GM19397 (cell line): ENCODE measurements around the gene GPR146.
"Not testable (repeated sequence)": the region's sequence is repeated elsewhere in the genome, so short reads cannot be mapped to it uniquely, and the experiment has no call there.

Experiments
- ATAC-seq: cut with Tn5 transposase; IDR thresholded peaks from one replicate; pipeline ENCODE4 v1.9.1; 2021; ENCODE audit warnings: mild to moderate bottlenecking, moderate library complexity; ENCODE audit not compliant: unreplicated experiment

Gene GPR146

DNA sequence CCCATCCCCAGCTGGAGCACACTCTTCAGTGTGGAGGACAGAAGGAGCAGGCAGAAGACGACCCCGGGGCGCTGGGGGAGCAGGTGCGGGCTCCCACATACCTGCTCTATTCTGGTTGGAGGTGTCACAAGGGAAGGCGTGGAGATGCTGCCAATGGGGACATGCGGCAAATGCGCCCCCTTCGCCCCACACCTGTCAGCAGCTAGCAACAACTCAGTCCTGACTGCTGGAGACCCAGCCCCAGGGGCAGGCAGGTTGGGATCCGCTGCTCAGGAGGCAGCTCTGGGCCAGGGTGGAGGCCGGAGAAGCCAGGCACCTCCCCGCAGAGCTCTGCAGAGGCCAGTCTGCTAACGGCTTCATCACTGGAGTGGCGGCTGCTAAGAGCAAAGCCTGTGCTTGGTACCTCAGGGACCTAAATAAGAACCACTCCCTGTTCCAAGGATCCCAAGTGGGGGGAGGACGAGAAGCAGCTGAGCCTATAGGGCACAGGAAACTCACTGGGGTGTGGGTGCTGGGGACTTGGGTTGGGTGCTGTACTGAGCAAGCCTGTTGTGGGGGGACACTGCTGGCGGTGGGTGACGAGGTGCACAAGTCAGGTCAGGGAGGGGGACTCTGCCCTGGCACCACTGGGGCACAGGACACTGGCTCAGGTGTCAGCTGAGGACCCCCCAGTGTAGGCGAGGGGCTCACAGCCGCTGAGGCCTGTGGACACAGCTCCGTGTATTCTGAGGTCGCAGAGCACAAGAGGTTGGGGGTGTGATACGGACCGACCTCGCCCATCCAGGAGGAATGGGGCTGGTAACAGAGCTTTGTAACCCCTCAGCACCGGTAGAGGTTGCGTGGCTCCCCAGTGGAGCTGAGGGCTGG is 19.2 kb upstream of the GPR146 start:
- no peak for ATAC-seq

DNA sequence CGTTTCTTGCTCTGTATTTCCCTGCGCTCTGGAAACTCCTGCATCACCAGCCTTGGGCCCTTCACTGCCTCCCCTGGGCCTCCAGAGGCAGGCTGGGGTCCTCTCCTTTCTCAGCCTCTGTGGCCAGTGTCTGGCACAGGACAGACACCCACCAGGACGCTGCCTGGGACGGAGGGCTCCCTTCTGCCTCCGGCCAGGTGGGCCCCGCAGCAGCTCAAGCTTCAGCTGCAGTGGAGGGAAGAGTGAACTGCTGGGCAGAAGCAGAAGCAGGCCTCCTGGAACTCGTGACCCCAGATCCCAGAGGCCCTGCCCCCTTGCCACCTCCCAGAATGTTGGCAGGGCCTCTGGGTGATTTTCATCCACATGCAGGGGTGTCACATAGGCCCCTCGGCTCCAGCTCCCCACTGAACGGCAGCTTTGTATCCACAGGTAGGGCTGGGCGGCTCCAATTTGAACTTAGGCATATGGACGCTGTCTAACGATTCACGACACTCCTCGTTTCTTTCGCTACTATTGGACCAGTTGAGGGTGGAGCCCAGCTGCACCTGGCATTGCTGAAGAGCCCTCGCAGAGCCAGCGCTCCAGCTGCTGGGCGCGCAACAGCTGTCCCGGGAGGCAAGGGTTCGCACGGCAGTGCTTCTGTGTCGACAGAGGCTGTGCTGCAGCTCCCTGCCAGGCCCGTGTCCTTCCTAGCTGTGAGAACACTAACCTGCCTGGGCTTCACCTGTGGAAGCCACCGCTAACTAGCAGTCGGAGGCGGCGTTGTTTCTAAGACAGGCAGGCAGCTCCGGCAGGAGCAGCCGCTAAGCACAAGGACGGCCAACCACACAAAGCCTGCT is 18.4 kb upstream of the GPR146 start:
- no peak for ATAC-seq

GRCh38 chr7:1026721-1027161 is 17.6 kb upstream of the GPR146 start:
- no peak for ATAC-seq

DNA sequence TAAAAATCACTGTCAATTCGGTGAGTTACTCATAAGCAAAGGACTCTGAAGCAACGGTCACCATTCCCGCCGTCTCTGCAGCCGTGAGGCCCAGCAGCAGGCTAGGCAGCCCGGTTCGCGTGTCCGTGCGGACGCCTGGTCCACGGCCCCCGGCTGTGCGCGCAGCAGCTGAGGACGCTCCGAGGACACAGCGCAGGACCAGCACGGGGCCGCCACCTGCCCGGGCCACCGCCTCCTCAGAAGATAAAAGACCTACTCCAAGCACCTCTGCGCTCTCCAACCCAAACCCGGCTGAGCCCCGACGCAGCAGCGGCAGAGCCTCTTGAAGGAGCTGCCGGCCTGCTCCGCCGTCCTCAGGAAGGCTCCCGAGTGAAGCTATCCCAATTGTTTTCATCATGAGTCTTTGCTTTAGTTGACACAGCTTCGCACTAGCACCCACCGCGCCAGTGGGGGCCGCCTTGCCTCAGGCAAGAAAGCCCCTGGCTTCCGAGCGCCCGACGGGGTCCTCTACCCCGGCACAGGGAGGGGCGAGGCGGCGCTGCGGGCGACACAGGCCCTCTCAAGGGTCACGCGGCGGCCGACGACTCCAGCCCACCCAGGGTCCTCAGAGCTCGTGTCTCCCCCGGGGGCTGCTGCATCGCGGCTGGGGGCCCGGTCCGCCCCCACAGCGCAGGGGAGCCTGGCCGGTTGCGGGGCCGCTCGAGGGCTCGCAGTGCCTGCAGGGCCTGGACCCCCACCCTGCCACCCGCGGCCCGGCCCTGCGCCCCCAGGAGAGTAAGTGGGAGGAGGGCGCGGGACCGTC is 16.9 kb upstream of the GPR146 start:
- ATAC-seq = no peak

- ATAC-seq = peak; percentile 54
These were observed 16.1 kb upstream of the GPR146 start for GRCh38 chr7:1028044-1028770.

DNA sequence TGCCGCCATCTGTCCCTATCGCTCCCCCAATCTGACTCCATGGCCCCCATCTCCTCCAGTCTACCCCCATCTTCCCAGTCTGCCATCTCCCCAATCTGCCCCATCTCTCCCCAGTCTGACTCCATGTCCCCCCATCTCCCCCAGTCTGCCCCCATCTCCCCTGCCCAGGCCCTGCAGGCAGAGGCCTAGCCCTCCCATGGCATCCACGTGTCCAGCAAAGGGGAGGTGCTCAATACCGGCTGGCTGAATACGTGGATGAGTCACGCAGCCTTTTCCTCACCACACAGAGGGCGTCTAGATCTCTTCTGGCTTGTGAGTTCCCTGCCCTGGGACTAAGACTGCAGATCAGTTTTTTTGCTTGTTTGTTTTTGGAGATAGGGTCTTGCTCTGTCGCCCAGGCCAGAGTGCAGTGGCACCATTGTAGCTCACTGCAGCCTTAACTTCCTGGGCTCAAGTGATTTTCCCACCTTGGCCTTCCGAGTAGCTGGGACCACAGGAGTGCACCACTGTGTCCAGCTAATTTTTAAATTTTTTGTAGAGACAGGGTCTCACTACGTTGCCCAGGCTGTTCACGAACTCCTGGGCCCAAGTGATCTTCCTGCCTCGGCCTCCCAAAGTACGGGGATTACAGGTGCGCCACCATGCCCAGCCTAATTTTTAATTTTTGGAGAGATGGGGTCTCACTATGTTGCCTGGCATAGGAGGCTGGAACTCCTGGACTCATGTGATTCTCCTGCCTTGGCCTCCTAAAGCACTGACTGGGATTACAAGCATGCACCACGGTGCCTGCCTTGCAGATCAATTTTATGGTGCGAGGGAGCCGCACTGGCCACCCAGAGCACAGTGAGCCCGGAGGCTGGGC is 15.3 kb upstream of the GPR146 start:
- no peak for ATAC-seq

- no peak for ATAC-seq
These were observed 14.5 kb upstream of the GPR146 start for GRCh38 chr7:1029637-1030443.

GRCh38 chr7:1030444-1031070 is 13.8 kb upstream of the GPR146 start:
- ATAC-seq = no peak

GRCh38 chr7:1031716-1032455 is 12.5 kb upstream of the GPR146 start:
- ATAC-seq = no peak

- ATAC-seq = no peak
These were observed 11.7 kb upstream of the GPR146 start for GRCh38 chr7:1032536-1033181.

- no peak for ATAC-seq
These were observed 10.7 kb upstream of the GPR146 start for GRCh38 chr7:1033546-1034145.

GRCh38 chr7:1034769-1035168 is 9.6 kb upstream of the GPR146 start:
- not testable (repeated sequence) for ATAC-seq

DNA sequence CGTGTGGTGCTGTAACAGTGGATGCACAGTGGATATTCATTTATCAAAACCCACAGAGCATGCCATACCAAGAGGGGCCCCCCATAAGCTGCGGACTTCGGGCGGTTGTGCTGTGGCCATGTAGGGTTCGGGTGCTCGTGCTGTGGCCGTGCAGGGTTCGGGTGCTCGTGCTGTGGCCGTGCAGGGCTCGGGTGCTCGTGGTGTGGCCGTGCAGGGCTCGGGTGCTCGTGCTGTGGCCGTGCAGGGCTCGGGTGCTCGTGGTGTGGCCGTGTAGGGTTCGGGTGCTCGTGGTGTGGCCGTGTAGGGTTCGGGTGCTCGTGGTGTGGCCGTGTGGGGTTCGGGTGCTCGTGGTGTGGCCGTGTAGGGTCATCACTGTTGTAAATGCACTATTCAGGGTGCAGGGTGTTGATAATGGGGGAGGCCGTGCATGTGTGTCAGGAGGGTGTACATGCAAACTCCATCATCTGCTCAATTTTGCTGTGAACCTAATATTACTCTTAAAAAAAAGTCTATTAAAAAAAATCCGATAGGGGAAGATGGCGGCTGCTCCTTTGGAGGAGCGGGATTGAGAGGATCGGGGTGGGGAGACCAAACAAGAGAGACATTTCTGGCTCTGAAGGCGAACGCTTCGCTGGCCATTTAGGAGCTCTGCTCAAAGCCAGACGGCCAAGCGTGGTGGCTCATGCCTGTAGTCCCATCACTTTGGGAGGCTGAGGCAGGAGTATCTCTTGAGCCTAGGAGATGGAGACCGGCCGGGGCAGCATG is 8.0 kb upstream of the GPR146 start:
- not testable (repeated sequence) for ATAC-seq

DNA sequence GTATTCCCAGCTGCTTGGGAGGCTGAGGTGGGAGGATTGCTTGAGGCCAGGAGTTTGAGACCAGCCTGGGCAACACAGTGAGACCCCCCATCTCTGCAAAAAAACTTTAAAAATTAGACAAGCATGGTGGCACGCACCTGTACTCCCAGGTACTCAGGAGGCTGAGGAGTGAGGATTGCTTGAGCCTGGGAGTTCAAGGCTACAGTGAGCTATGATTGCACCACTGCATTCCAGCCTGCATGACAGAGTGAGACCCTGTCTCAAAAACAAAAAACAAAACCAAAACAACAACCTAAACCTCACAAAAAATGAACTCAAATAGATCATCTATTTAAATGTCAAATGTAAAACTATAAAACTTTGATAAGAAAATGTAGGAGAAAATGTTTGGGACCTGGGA is 4.1 kb upstream of the GPR146 start:
- ATAC-seq = not testable (repeated sequence)

GRCh38 chr7:1040790-1041189 is 3.6 kb upstream of the GPR146 start:
- no peak for ATAC-seq
